MM.1S (cell line): ENCODE data around the gene BID.
"Not testable (repeated sequence)": the region's sequence is repeated elsewhere in the genome, so short reads cannot be mapped to it uniquely, and the experiment has no call there.

Source experiments
- DNase-seq: peaks from one replicate; pipeline ENCODE4 v3.0.0-alpha.2; 2015
- H2AFZ ChIP-seq: fragments of 300-600 bp; sonication (generic); 2 replicates; pipeline ENCODE4 v1.6.0; 2016; ENCODE audit warnings: antibody characterized with exemption, low read length
- H3F3A ChIP-seq: fragments of 300-600 bp; sonication (generic); 2 replicates; pipeline ENCODE4 v1.6.1; 2016; ENCODE audit warnings: mild to moderate bottlenecking, antibody characterized with exemption, low read length, moderate library complexity, mixed read lengths; ENCODE audit not compliant: insufficient read depth
- H3K27ac ChIP-seq: fragments of 300-600 bp; sonication (generic); 2 replicates; pipeline ENCODE4 v1.5.1; 2016; ENCODE audit warnings: mild to moderate bottlenecking, low read length
- H3K27me3 ChIP-seq: fragments of 300-600 bp; sonication (generic); replicated peaks from 2 replicates; pipeline ENCODE4 v1.6.0; 2016; ENCODE audit warnings: low read length; ENCODE audit not compliant: insufficient read depth
- H3K36me3 ChIP-seq: fragments of 300-600 bp; sonication (generic); replicated peaks from 2 replicates; pipeline ENCODE4 v1.6.1; 2016; ENCODE audit warnings: mild to moderate bottlenecking, low read length, mixed read lengths; ENCODE audit not compliant: insufficient read depth
- H3K4me1 ChIP-seq: fragments of 300-600 bp; sonication (generic); 2 replicates; pipeline ENCODE4 v1.6.1; 2016; ENCODE audit warnings: low read length, mixed read lengths
- H3K4me2 ChIP-seq: fragments of 300-600 bp; sonication (generic); 2 replicates; pipeline ENCODE4 v1.6.0; 2016; ENCODE audit warnings: low read depth, low read length
- H3K4me3 ChIP-seq: fragments of 300-600 bp; sonication (generic); 2 replicates; pipeline ENCODE4 v1.5.1; 2016; ENCODE audit warnings: low read length, mixed read lengths
- H3K79me2 ChIP-seq: fragments of 300-600 bp; sonication (generic); 2 replicates; pipeline ENCODE4 v1.6.1; 2016; ENCODE audit warnings: mixed run types, low read length, mixed read lengths
- H3K9ac ChIP-seq: fragments of 300-600 bp; sonication (generic); 2 replicates; pipeline ENCODE4 v1.6.1; 2016; ENCODE audit warnings: low read length, mixed read lengths
- H3K9me2 ChIP-seq: fragments of 300-600 bp; sonication (generic); replicated peaks from 2 replicates; pipeline ENCODE4 v1.6.1; 2016; ENCODE audit warnings: mild to moderate bottlenecking, low read length, mixed read lengths; ENCODE audit not compliant: insufficient read depth
- H3K9me3 ChIP-seq: fragments of 300-600 bp; sonication (generic); replicated peaks from 2 replicates; pipeline ENCODE4 v1.6.1; 2016; ENCODE audit warnings: mild to moderate bottlenecking, low read length, mixed read lengths; ENCODE audit not compliant: insufficient read depth
- H4K20me1 ChIP-seq: fragments of 300-600 bp; sonication (generic); 2 replicates; pipeline ENCODE4 v1.6.1; 2016; ENCODE audit warnings: mild to moderate bottlenecking, low read length, moderate library complexity, mixed read lengths; ENCODE audit not compliant: insufficient read depth
- CTCF ChIP-seq: fragments of 300-600 bp; sonication (generic); IDR thresholded peaks from 2 replicates; pipeline ENCODE4 v1.5.1; 2016; ENCODE audit warnings: antibody characterized with exemption, low read length, mixed read lengths
- EZH2 ChIP-seq: fragments of 300-600 bp; sonication (generic); optimal IDR thresholded peaks from 2 replicates; pipeline ENCODE3; 2017; ENCODE audit warnings: low read depth, mild to moderate bottlenecking, antibody characterized with exemption, low read length, mixed read lengths
- EZH2phosphoT487 ChIP-seq: fragments of 300-600 bp; sonication (generic); IDR thresholded peaks from 2 replicates; pipeline ENCODE4 v1.6.1; 2018; ENCODE audit warnings: antibody characterized with exemption, low read length

BID gene

GRCh38 chr22:17700778-17701177, 73.5 kb downstream of the BID start:
- Histone ChIP-seq H3K36me3 (no peaks in the 10 kb centered on the region), H3K4me2 (no peak overlapping the region), H2AFZ (no peak overlapping the region), H3K27me3 (no peaks in the 10 kb centered on the region), H3K4me1 (peaks cover 5% of the 10 kb centered on the region), H3K9me3 (no peaks in the 10 kb centered on the region), H3K4me3 (no peak overlapping the region), H3K79me2 (no peaks in the 10 kb centered on the region), H3K9ac (no peak overlapping the region), H3K27ac (no peak overlapping the region), H3F3A (peaks cover 6% of the 10 kb centered on the region), H4K20me1 (peaks cover 3% of the 10 kb centered on the region; the same call in 1 of the 2 replicates), H3K9me2 (no peaks in the 10 kb centered on the region)
- TF ChIP-seq EZH2phosphoT487 (no peak), EZH2 (no peak), CTCF (no peak)
- DNase-seq: no peak

GRCh38 chr22:17699696-17700340, 74.5 kb downstream of the BID start:
- Histone ChIP-seq H3K9me2 (no peaks in the 10 kb centered on the region), H2AFZ (no peak overlapping the region), H3K27ac (no peak overlapping the region), H3K4me1 (no peaks in the 10 kb centered on the region), H3K9me3 (no peaks in the 10 kb centered on the region), H3K9ac (no peak overlapping the region), H3K79me2 (no peaks in the 10 kb centered on the region), H3K4me3 (no peak overlapping the region), H3K27me3 (no peaks in the 10 kb centered on the region), H4K20me1 (no peaks in the 10 kb centered on the region), H3F3A (no peaks in the 10 kb centered on the region), H3K4me2 (no peak overlapping the region), H3K36me3 (no peaks in the 10 kb centered on the region)
- TF ChIP-seq CTCF (no peak), EZH2phosphoT487 (no peak), EZH2 (no peak)
- DNase-seq: no peak

GRCh38 chr22:17698948-17699347, 75.3 kb downstream of the BID start:
- H3K36me3 ChIP-seq: no peaks in the 10 kb centered on the region
- H3K4me1 ChIP-seq: no peaks in the 10 kb centered on the region
- H4K20me1 ChIP-seq: no peaks in the 10 kb centered on the region
- H3K4me2 ChIP-seq: no peak overlapping the region
- no peaks in the 10 kb centered on the region for H3K9me2 ChIP-seq
- no peaks in the 10 kb centered on the region for H3K27me3 ChIP-seq
- no peak for DNase-seq
- no peaks in the 10 kb centered on the region for H3K79me2 ChIP-seq
- H3K9ac ChIP-seq: no peak overlapping the region
- no peak overlapping the region for H2AFZ ChIP-seq
- no peaks in the 10 kb centered on the region for H3F3A ChIP-seq
- H3K27ac ChIP-seq: no peak overlapping the region
- TF ChIP-seq EZH2: no peak
- no peak for TF ChIP-seq EZH2phosphoT487
- TF ChIP-seq CTCF: no peak
- H3K9me3 ChIP-seq: no peaks in the 10 kb centered on the region
- H3K4me3 ChIP-seq: no peak overlapping the region

- not testable (repeated sequence) for H3F3A ChIP-seq, DNase-seq, H3K4me3 ChIP-seq, H3K4me1 ChIP-seq, H3K4me2 ChIP-seq, H3K36me3 ChIP-seq, H3K27me3 ChIP-seq, H4K20me1 ChIP-seq, H3K9me2 ChIP-seq, H3K9me3 ChIP-seq, H2AFZ ChIP-seq, H3K9ac ChIP-seq, H3K79me2 ChIP-seq, H3K27ac ChIP-seq
Measured at GRCh38 chr22:17698276-17698675, 76.0 kb downstream of the BID start.

GRCh38 chr22:17697196-17697595, 77.1 kb downstream of the BID start:
- not testable (repeated sequence) for H3K9ac ChIP-seq, H3K27ac ChIP-seq, H3K27me3 ChIP-seq, H3K9me2 ChIP-seq, DNase-seq, H4K20me1 ChIP-seq, H3K79me2 ChIP-seq, H3K36me3 ChIP-seq, H3K4me2 ChIP-seq, H2AFZ ChIP-seq, H3F3A ChIP-seq, H3K4me3 ChIP-seq, H3K9me3 ChIP-seq, H3K4me1 ChIP-seq
